GM21786 (cell line): ENCODE data around the gene PGPEP1.
"Not testable (repeated sequence)": the region's sequence is repeated elsewhere in the genome, so short reads cannot be mapped to it uniquely, and the experiment has no call there.

Source experiments
- ATAC-seq: cut with Tn5 transposase; IDR thresholded peaks from one replicate; pipeline ENCODE4 v1.9.1; 2021; ENCODE audit not compliant: unreplicated experiment

The PGPEP1 gene

GRCh38 chr19:18389726-18390064 lies 49.3 kb downstream of the PGPEP1 start:
- no peak for ATAC-seq

- ATAC-seq = no peak
Observed at GRCh38 chr19:18390065-18390907, 49.9 kb downstream of the PGPEP1 start.

GRCh38 chr19:18391509-18392075 lies 51.2 kb downstream of the PGPEP1 start:
- ATAC-seq = no peak

- ATAC-seq = no peak
Observed at GRCh38 chr19:18392417-18392816, 52.0 kb downstream of the PGPEP1 start.

- ATAC-seq = no peak
Observed at GRCh38 chr19:18392926-18393325, 52.5 kb downstream of the PGPEP1 start.

GRCh38 chr19:18393836-18394235 lies 53.4 kb downstream of the PGPEP1 start:
- ATAC-seq = no peak

GRCh38 chr19:18396471-18397241 lies 56.3 kb downstream of the PGPEP1 start:
- ATAC-seq = no peak

GRCh38 chr19:18397242-18398202 lies 57.1 kb downstream of the PGPEP1 start, which contains the start of gene LRRC25:
Gene LRRC25, minus strand, starts transcription at chr19:18397622. Its CDS starts 659 bp downstream, at chr19:18396963.
- no peak for ATAC-seq

- ATAC-seq = no peak
Observed at GRCh38 chr19:18399008-18399407, 58.6 kb downstream of the PGPEP1 start.

- ATAC-seq = no peak
Observed at GRCh38 chr19:18401580-18402112, 61.2 kb downstream of the PGPEP1 start.

GRCh38 chr19:18402455-18403248 lies 62.3 kb downstream of the PGPEP1 start:
- not testable (repeated sequence) for ATAC-seq

- not testable (repeated sequence) for ATAC-seq
Observed at GRCh38 chr19:18405754-18406153, 65.4 kb downstream of the PGPEP1 start.

- no peak for ATAC-seq
Observed at GRCh38 chr19:18406749-18407148, 66.4 kb downstream of the PGPEP1 start.

GRCh38 chr19:18408053-18408476 lies 67.7 kb downstream of the PGPEP1 start:
- peak; percentile 71 for ATAC-seq

- no peak for ATAC-seq
Observed at GRCh38 chr19:18412610-18413239, 72.3 kb downstream of the PGPEP1 start.

GRCh38 chr19:18414504-18415177 lies 74.2 kb downstream of the PGPEP1 start:
- no peak for ATAC-seq

- ATAC-seq = no peak
Observed at GRCh38 chr19:18415178-18415867, 74.9 kb downstream of the PGPEP1 start.

GRCh38 chr19:18416778-18417249 lies 76.4 kb downstream of the PGPEP1 start:
- no peak for ATAC-seq
